K562 (cell line): Measurements from ENCODE around the gene CDK5R1. TPM values are rescaled to one million over a fixed set of nuclear protein-coding genes. Genes with fewer than 3 reads are reported as not detected.

ENCODE experiments used
- ATAC-seq: fragments of 200-7000 bp; cut with Tn5 transposase; 3 replicates; pipeline ENCODE4 v1.9.1; 2020; ENCODE audit warnings: moderate library complexity
- BruUV-seq: library from RNA; stranded (reverse); fragments of 400-500 nt; replicated peaks from 2 replicates; lab custom pipeline; 2021; lab: Mats Ljungman, UMichigan
- CTCF ChIA-PET: fragments of 300-600 bp; formaldehyde crosslinking; extraction: SDS; loops from one replicate; lab custom pipeline; 2021; ENCODE audit warnings: low intra/inter-chr PET ratio; lab: Yijun Ruan, JAX
- POLR2A ChIA-PET: fragments of 300-600, 350-650 bp; sonication (Branson Sonifier 250); formaldehyde crosslinking; extraction: SDS; loops from one replicate; lab custom pipeline; 2021; ENCODE audit warnings: antibody characterized with exemption, inconsistent platforms; lab: Yijun Ruan, JAX
- DNase-seq, 4 experiments: peaks; one replicate each; pipeline versions ENCODE4 v3.0.0 to v3.0.0-alpha.2; 2011 to 2018; ENCODE audit warnings: low spot score in 3 of 4, mixed read lengths in 3 of 4; ENCODE audit errors: extremely low read depth in 1 of 4
- FAIRE-seq: peaks from 2 replicates; lab custom pipeline; 2011; peaks lifted over from hg19 to GRCh38; lab: Jason Lieb, UNC
- H2AFZ ChIP-seq: 2 replicates; pipeline ENCODE4 v1.6.0; 2011; ENCODE audit warnings: low read depth, low read length, control low read depth, inconsistent platforms
- H3K27ac ChIP-seq: fragments of 200-600 bp; 3 replicates; pipeline ENCODE4 v1.8.0; 2011; ENCODE audit warnings: low read depth, mild to moderate bottlenecking, control low read depth, inconsistent platforms, low read length, moderate library complexity, mixed read lengths; ENCODE audit errors: extremely low read depth
- H3K27me3 ChIP-seq, 2 experiments: fragments of 300-600 bp in 1 of 2; 2 replicates in 1 of 2; 3 replicates in 1 of 2; pipeline versions ENCODE4 v1.6.0 to v1.8.0; 2011; ENCODE audit warnings: inconsistent platforms in 2 of 2, low read length in 2 of 2, mild to moderate bottlenecking in 1 of 2, mixed read lengths in 1 of 2, moderate library complexity in 1 of 2; ENCODE audit not compliant: control insufficient read depth in 2 of 2, insufficient read depth in 2 of 2
- H3K36me3 ChIP-seq: fragments of 300-600 bp; 3 replicates; pipeline ENCODE4 v1.8.0; 2011; ENCODE audit warnings: mild to moderate bottlenecking, low read length, inconsistent platforms; ENCODE audit not compliant: control insufficient read depth, insufficient read depth
- H3K4me1 ChIP-seq, 2 experiments: fragments of 200-600 bp in 1 of 2; replicated peaks in 1 of 2; 2 replicates in 1 of 2; 3 replicates in 1 of 2; pipeline versions ENCODE4 v1.5.1 to v1.8.0; 2011; ENCODE audit warnings: inconsistent platforms in 2 of 2, low read length in 2 of 2, mild to moderate bottlenecking in 1 of 2, mixed read lengths in 1 of 2, moderate library complexity in 1 of 2; ENCODE audit not compliant: control insufficient read depth in 2 of 2, insufficient read depth in 2 of 2
- H3K4me2 ChIP-seq: 2 replicates; pipeline ENCODE4 v1.6.1; 2011; ENCODE audit warnings: low read length, control low read depth, inconsistent platforms, mixed read lengths; ENCODE audit not compliant: insufficient read depth
- H3K4me3 ChIP-seq: fragments of 200-600 bp; sonication (generic), shearing (Covaris generic); 2 replicates; pipeline ENCODE4 v1.5.1; 2016; ENCODE audit warnings: control low read depth, inconsistent platforms
- H3K79me2 ChIP-seq: fragments of 200-600 bp; 3 replicates; pipeline ENCODE4 v1.8.0; 2011; ENCODE audit warnings: low read length, inconsistent platforms; ENCODE audit not compliant: control insufficient read depth, insufficient read depth
- H3K9ac ChIP-seq, 2 experiments: 2 replicates each; pipeline versions ENCODE4 v1.6.0 to v1.6.1; 2011; ENCODE audit warnings: low read depth in 2 of 2, low read length in 2 of 2, control low read depth in 1 of 2, inconsistent platforms in 1 of 2, mild to moderate bottlenecking in 1 of 2, mixed read lengths in 1 of 2; ENCODE audit not compliant: insufficient read depth in 1 of 2
- H3K9me1 ChIP-seq: one replicate; pipeline ENCODE4 v1.6.0; 2011; ENCODE audit warnings: inconsistent platforms, mild to moderate bottlenecking, low read length, moderate library complexity; ENCODE audit not compliant: control insufficient read depth, insufficient read depth
- H3K9me3 ChIP-seq: replicated peaks from 2 replicates; pipeline ENCODE4 v1.5.1; 2011; ENCODE audit warnings: low read depth, low read length, inconsistent platforms; ENCODE audit not compliant: control insufficient read depth, insufficient read depth
- H4K20me1 ChIP-seq: replicated peaks from 2 replicates; pipeline ENCODE4 v1.6.1; 2011; ENCODE audit warnings: low read length, inconsistent platforms, mixed read lengths; ENCODE audit not compliant: control insufficient read depth, insufficient read depth
- CBFB ChIP-seq: sonication (generic); formaldehyde crosslinking; IDR thresholded peaks from 2 replicates; pipeline ENCODE4 v1.4.0; 2020; ENCODE audit warnings: mild to moderate bottlenecking, missing genetic modification reagents
- CEBPB ChIP-seq: fragments of 450-650 bp; IDR thresholded peaks from 2 replicates; pipeline ENCODE4 v1.6.1; 2016; ENCODE audit warnings: missing genetic modification characterization, missing compliant biosample characterization
- CTCF ChIP-seq, 3 experiments: IDR thresholded peaks in 2 of 3; conservative IDR thresholded peaks in 1 of 3; 2 replicates each; pipeline ENCODE4 v1.5.1; 2011 to 2012; ENCODE audit warnings: low read length in 3 of 3, mild to moderate bottlenecking in 3 of 3, control low read depth in 2 of 3, improper control_type of control experiment in 1 of 3, inconsistent platforms in 1 of 3, low read depth in 1 of 3, mixed read lengths in 1 of 3, moderate library complexity in 1 of 3; ENCODE audit not compliant: insufficient read depth in 2 of 3
- ETV5 ChIP-seq: sonication (generic); formaldehyde crosslinking; IDR thresholded peaks from 2 replicates; pipeline ENCODE4 v1.4.0; 2020; ENCODE audit warnings: low read depth, mild to moderate bottlenecking, missing genetic modification reagents
- HMGN3 ChIP-seq: IDR thresholded peaks from 2 replicates; pipeline ENCODE4 v1.6.1; 2011; ENCODE audit warnings: borderline replicate concordance, low read depth, mild to moderate bottlenecking, mixed read lengths, low read length; ENCODE audit not compliant: insufficient read length; ENCODE audit errors: extremely low read depth
- MBD2 ChIP-seq: sonication (generic); IDR thresholded peaks from 2 replicates; pipeline ENCODE4 v1.6.1; 2016; ENCODE audit warnings: low read depth, borderline replicate concordance
- NRF1 ChIP-seq, 2 experiments: fragments of 450-650 bp; IDR thresholded peaks in 1 of 2; conservative IDR thresholded peaks in 1 of 2; 2 replicates each; pipeline ENCODE4 v1.6.1; 2014; ENCODE audit warnings: mild to moderate bottlenecking in 2 of 2
- SIN3A ChIP-seq, 2 experiments: fragments of 150-350 bp in 1 of 2; IDR thresholded peaks; 2 replicates each; pipeline ENCODE4 v1.6.1; 2011 to 2016; ENCODE audit warnings: borderline replicate concordance in 2 of 2, low read depth in 2 of 2, low read length in 2 of 2, mild to moderate bottlenecking in 2 of 2, moderate library complexity in 2 of 2; ENCODE audit not compliant: control insufficient read depth in 1 of 2
- SMARCA4 ChIP-seq: fragments of 450-650 bp; IDR thresholded peaks from 2 replicates; pipeline ENCODE4 v1.6.1; 2016
- TAF1 ChIP-seq: IDR thresholded peaks from 2 replicates; pipeline ENCODE4 v1.6.1; 2011; ENCODE audit warnings: mild to moderate bottlenecking, low read length, moderate library complexity; ENCODE audit not compliant: insufficient read depth, control insufficient read depth, severe bottlenecking; ENCODE audit errors: extremely low read depth
- ZNF445 ChIP-seq: fragments of 250-450 bp; sonication (Bioruptor Pico); IDR thresholded peaks from 2 replicates; pipeline ENCODE4 v1.4.0; 2020; ENCODE audit warnings: low read depth, mild to moderate bottlenecking, moderate library complexity
- ZNF707 ChIP-seq: fragments of 250-450 bp; sonication (Bioruptor Pico); conservative IDR thresholded peaks from 2 replicates; pipeline ENCODE4 v1.8.0; 2022; ENCODE audit warnings: inconsistent platforms, mild to moderate bottlenecking, moderate library complexity
- WGBS: fragments of 100-300 bp; shearing (Covaris generic); methylation state at CpG from one replicate; pipeline ENCODE4 v1.1.6; 2016; ENCODE audit warnings: low coverage, mixed read lengths; ENCODE audit not compliant: insufficient coverage; ENCODE audit errors: missing lambda C conversion rate; 5-methylcytosine and 5-hydroxymethylcytosine counted together
- in situ Hi-C: fragments of 300-500 bp; cut with MboI; formaldehyde crosslinking; loops from 4 replicates; pipeline ENCODE4 v1.15.0; 2018; ENCODE audit warnings: inconsistent platforms, mixed read lengths
- intact Hi-C: fragments of 100-400 bp; cut with micrococcal nuclease; formaldehyde crosslinking; loops from 2 replicates; pipeline ENCODE4 v1.14.2; 2022
- polyA plus RNA-seq, 8 experiments: library from polyadenylated mRNA; depleted of rRNA in 4 of 8; stranded (reverse) in 5 of 8; unstranded in 3 of 8; fragments of >200 nt; fragmentation: Nextera tagmentation in 2 of 8; fragmentation: Illumina TruSeq in 1 of 8; extraction: Ambion mirVana in 2 of 8; extraction: Trizol in 1 of 8; gene quantifications; 2 replicates each; pipeline versions ENCODE4 v1.2.1 to v1.2.3, GENCODE V29; 2011 to 2014; ENCODE audit warnings: inconsistent platforms in 1 of 8, missing spikeins in 1 of 8
- total RNA-seq, 7 experiments: library from RNA; depleted of rRNA in 6 of 7; stranded (reverse); fragments of >200 nt in 6 of 7; fragmentation: Illumina TruSeq in 2 of 7; extraction: Trizol in 2 of 7; gene quantifications; 2 replicates each; pipeline versions ENCODE4 v1.2.1 to v1.2.3, GENCODE V29; 2011 to 2021; ENCODE audit warnings: low replicate concordance in 1 of 7
- TF ChIP-seq, protein P1 (sequence below): sonication (generic); IDR thresholded peaks from 2 replicates; pipeline ENCODE4 v1.6.1; 2016
- TF ChIP-seq, protein P2 (sequence below): sonication (generic); formaldehyde crosslinking; IDR thresholded peaks from 2 replicates; pipeline ENCODE4 v1.8.1; 2023; ENCODE audit warnings: mild to moderate bottlenecking, missing genetic modification reagents
- TF ChIP-seq, protein P3 (sequence below): fragments of 250-450 bp; sonication (Bioruptor Pico); IDR thresholded peaks from 2 replicates; pipeline ENCODE4 v1.9.0; 2021; ENCODE audit warnings: mild to moderate bottlenecking, inconsistent platforms

The CDK5R1 gene
- total and polyA plus RNA-seq, 9 of the 15 experiments (the other 6 are each of a cell fraction or from before 2014, with no cell fraction given): 0.10 to 4.8 (median 2.3) TPM

- BruUV-seq: no TSS peak
- under 1% methylated on average over 14 of the region's 14 CpGs for WGBS
- H3K4me3 ChIP-seq: peak overlapping the region; percentile 99
- H3K9me3 ChIP-seq: no peaks in the 10 kb centered on the region
- no peaks in the 10 kb centered on the region for H3K9me1 ChIP-seq
- ATAC-seq: peak; percentile 73
- H3K36me3 ChIP-seq: peaks cover 53% of the 10 kb centered on the region
- ChIA-PET POLR2A (interaction anchor here (0.6 to 1.6 kb wide), 8 partner anchors 17 to 814 kb away, joined by 3 to 8 read pairs (median 4); no protein-coding TSS in a partner anchor), CTCF (no interaction called here)
- FAIRE-seq: peak; percentile 67
- H3K9ac ChIP-seq: peak overlapping the region; percentile 98 to 99
- no peaks in the 10 kb centered on the region for H3K27me3 ChIP-seq
- peak overlapping the region; percentile 95 for H3K27ac ChIP-seq
- intact Hi-C loops (loop anchor here (2.0 to 10.0 kb wide), 2 partner anchors 70 to 102 kb away; partner anchors contain the start of gene C17orf75), in situ Hi-C loops (no loop called here)
- peak overlapping the region; percentile 94 for H3K4me2 ChIP-seq
- peaks cover 8% of the 10 kb centered on the region; the same call in 1 of the 2 replicates for H4K20me1 ChIP-seq
- H3K4me1 ChIP-seq: peaks cover 11 to 17% of the 10 kb centered on the region in 2 experiments; a peak in 4 of 5 replicates
- peaks cover 60% of the 10 kb centered on the region for H3K79me2 ChIP-seq
- peak; percentile 24 to 71 (median 39) for DNase-seq
- H2AFZ ChIP-seq: peak overlapping the region; percentile 88
- TF ChIP-seq SIN3A (IDR thresholded peaks at IDR 0.05; ENCODE audit: borderline replicate concordance in 2 of 2, control insufficient read depth in 1 of 2, low read depth in 2 of 2, low read length in 2 of 2): peak; percentile 8 to 53; a peak in 2 of 4 replicates
- TF ChIP-seq ZNF707 (CRISPR knock-in tag): no peak
- peak; percentile 63 for TF ChIP-seq TAF1
- TF ChIP-seq NRF1 (conservative IDR thresholded peaks at IDR 0.05 in 1 of 2, IDR thresholded peaks at IDR 0.05 in 1 of 2): 0 out of 4 replicates have a peak, but pooled peaks of 1 of the 2 experiments have one; percentile 21
- TF ChIP-seq CTCF (IDR thresholded peaks at IDR 0.05 in 2 of 3, conservative IDR thresholded peaks at IDR 0.05 in 1 of 3; ENCODE audit: insufficient read depth in 2 of 3, low read depth in 1 of 3, low read length in 3 of 3): 0 out of 6 replicates have a peak, but pooled peaks of 1 of the 3 experiments have one; percentile 9
- no peak for TF ChIP-seq ETV5 (CRISPR knock-in tag)
- TF ChIP-seq CBFB: no peak
- TF ChIP-seq ZNF445: no peak
- TF ChIP-seq HMGN3: no peak
- TF ChIP-seq, protein P1, sequence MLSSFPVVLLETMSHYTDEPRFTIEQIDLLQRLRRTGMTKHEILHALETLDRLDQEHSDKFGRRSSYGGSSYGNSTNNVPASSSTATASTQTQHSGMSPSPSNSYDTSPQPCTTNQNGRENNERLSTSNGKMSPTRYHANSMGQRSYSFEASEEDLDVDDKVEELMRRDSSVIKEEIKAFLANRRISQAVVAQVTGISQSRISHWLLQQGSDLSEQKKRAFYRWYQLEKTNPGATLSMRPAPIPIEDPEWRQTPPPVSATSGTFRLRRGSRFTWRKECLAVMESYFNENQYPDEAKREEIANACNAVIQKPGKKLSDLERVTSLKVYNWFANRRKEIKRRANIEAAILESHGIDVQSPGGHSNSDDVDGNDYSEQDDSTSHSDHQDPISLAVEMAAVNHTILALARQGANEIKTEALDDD: peak; percentile 95
- TF ChIP-seq, protein P2, sequence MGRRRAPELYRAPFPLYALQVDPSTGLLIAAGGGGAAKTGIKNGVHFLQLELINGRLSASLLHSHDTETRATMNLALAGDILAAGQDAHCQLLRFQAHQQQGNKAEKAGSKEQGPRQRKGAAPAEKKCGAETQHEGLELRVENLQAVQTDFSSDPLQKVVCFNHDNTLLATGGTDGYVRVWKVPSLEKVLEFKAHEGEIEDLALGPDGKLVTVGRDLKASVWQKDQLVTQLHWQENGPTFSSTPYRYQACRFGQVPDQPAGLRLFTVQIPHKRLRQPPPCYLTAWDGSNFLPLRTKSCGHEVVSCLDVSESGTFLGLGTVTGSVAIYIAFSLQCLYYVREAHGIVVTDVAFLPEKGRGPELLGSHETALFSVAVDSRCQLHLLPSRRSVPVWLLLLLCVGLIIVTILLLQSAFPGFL (CRISPR knock-in tag): peak; percentile 14; the same call in 1 of the 2 replicates
- TF ChIP-seq SMARCA4: 0 out of 2 replicates have a peak, but pooled peaks have one; percentile 22
- no peak for TF ChIP-seq CEBPB
- TF ChIP-seq, protein P3, sequence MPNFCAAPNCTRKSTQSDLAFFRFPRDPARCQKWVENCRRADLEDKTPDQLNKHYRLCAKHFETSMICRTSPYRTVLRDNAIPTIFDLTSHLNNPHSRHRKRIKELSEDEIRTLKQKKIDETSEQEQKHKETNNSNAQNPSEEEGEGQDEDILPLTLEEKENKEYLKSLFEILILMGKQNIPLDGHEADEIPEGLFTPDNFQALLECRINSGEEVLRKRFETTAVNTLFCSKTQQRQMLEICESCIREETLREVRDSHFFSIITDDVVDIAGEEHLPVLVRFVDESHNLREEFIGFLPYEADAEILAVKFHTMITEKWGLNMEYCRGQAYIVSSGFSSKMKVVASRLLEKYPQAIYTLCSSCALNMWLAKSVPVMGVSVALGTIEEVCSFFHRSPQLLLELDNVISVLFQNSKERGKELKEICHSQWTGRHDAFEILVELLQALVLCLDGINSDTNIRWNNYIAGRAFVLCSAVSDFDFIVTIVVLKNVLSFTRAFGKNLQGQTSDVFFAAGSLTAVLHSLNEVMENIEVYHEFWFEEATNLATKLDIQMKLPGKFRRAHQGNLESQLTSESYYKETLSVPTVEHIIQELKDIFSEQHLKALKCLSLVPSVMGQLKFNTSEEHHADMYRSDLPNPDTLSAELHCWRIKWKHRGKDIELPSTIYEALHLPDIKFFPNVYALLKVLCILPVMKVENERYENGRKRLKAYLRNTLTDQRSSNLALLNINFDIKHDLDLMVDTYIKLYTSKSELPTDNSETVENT (CRISPR knock-in tag): no peak
- TF ChIP-seq MBD2: 0 out of 2 replicates have a peak, but pooled peaks have one; percentile 17
Measured at GRCh38 chr17:32445074-32445415, 41.7 kb upstream of the CDK5R1 start.
